ENCODE data around the gene DCTN3. TPM values are rescaled to one million over a fixed set of nuclear protein-coding genes. Genes with fewer than 3 reads are reported as not detected.

DCTN3 gene
- total and polyA plus RNA-seq, 2 donors (not counting 3 experiments of a cell fraction or from before 2014, with no cell fraction given) = 91.0 to 170 TPM

- intact Hi-C loops (cut with micrococcal nuclease) = no loop called here
- POLR2A ChIA-PET = no interaction called here
- Histone ChIP-seq H2AFZ (ENCODE audit: low read depth, low read length) (no peak overlapping the region), H3K27me3 (ENCODE audit: control insufficient read depth in 2 of 2, insufficient read depth in 2 of 2, low read length in 2 of 2) (peaks cover 2 to 10% of the 10 kb centered on the region in 2 experiments), H3K79me2 (ENCODE audit: control insufficient read depth, insufficient read depth, low read length) (no peaks in the 10 kb centered on the region), H3K4me3 (replicated peaks in 1 of 3; ENCODE audit: insufficient read depth in 1 of 3, low read depth in 1 of 3, low read length in 3 of 3) (no peak overlapping the region), H4K20me1 (replicated peaks; ENCODE audit: control insufficient read depth, extremely low read depth, insufficient read depth, low read length) (no peaks in the 10 kb centered on the region), H3K9ac (replicated peaks; ENCODE audit: extremely low read depth, insufficient read depth, low read length) (no peak overlapping the region), H3K36me3 (ENCODE audit: control insufficient read depth in 2 of 2, extremely low read depth in 1 of 2, insufficient read depth in 2 of 2, low read length in 2 of 2) (no peaks in the 10 kb centered on the region), H3K4me2 (ENCODE audit: insufficient read depth, low read length) (no peak overlapping the region), H3K4me1 (ENCODE audit: control insufficient read depth, extremely low read depth, insufficient read depth, low read length) (no peaks in the 10 kb centered on the region), H3K9me1 (replicated peaks; ENCODE audit: control insufficient read depth, extremely low read depth, insufficient read depth, low read length) (no peaks in the 10 kb centered on the region), H3K27ac (ENCODE audit: insufficient read depth, low read depth, low read length) (no peak overlapping the region), H3K9me3 (replicated peaks; ENCODE audit: control insufficient read depth, insufficient read depth, low read length) (no peaks in the 10 kb centered on the region)
- no peak for FAIRE-seq
- CTCF ChIA-PET = interaction anchor here (1.1 to 2.4 kb wide), 3 partner anchors 19 to 25 kb away, joined by 3 to 11 read pairs (median 5); no protein-coding TSS in a partner anchor
- no peak for DNase-seq (ENCODE audit: low read depth, low spot score)
- TF ChIP-seq GATA2 (IDR thresholded peaks at IDR 0.05; ENCODE audit: insufficient read depth, insufficient read length, low read depth, low read length) (no peak), MAX (IDR thresholded peaks at IDR 0.05; ENCODE audit: insufficient read depth, insufficient read length) (no peak)
- dilution Hi-C loops (cut with MboI; ENCODE audit: extremely low pct_ligation_motif_present, low sequenced_read_pairs) = no loop called here
- BruUV-seq (replicated peaks) = no TSS peak
Measured at GRCh38 chr9:34566972-34567371, 53.3 kb downstream of the DCTN3 start.

GRCh38 chr9:34566322-34566721, 54.0 kb downstream of the DCTN3 start:
- H3K4me1 ChIP-seq (ENCODE audit: control insufficient read depth, extremely low read depth, insufficient read depth, low read length) = no peaks in the 10 kb centered on the region
- dilution Hi-C loops (cut with MboI; ENCODE audit: extremely low pct_ligation_motif_present, low sequenced_read_pairs) = no loop called here
- ChIA-PET POLR2A (no interaction called here), CTCF (interaction anchor here (1.1 to 1.6 kb wide), 2 partner anchors 18 to 25 kb away, joined by 3 to 5 read pairs; no protein-coding TSS in a partner anchor)
- H2AFZ ChIP-seq (ENCODE audit: low read depth, low read length) = no peak overlapping the region
- no peak for FAIRE-seq
- intact Hi-C loops (cut with micrococcal nuclease) = no loop called here
- H3K79me2 ChIP-seq (ENCODE audit: control insufficient read depth, insufficient read depth, low read length) = no peaks in the 10 kb centered on the region
- H3K9ac ChIP-seq (replicated peaks; ENCODE audit: extremely low read depth, insufficient read depth, low read length) = no peak overlapping the region
- no peaks in the 10 kb centered on the region for H3K9me1 ChIP-seq (replicated peaks; ENCODE audit: control insufficient read depth, extremely low read depth, insufficient read depth, low read length)
- H3K4me3 ChIP-seq (replicated peaks in 1 of 3; ENCODE audit: insufficient read depth in 1 of 3, low read depth in 1 of 3, low read length in 3 of 3) = no peak overlapping the region
- H3K27me3 ChIP-seq (ENCODE audit: control insufficient read depth in 2 of 2, insufficient read depth in 2 of 2, low read length in 2 of 2) = peaks cover 2 to 10% of the 10 kb centered on the region in 2 experiments
- TF ChIP-seq FOS (IDR thresholded peaks at IDR 0.05; ENCODE audit: borderline replicate concordance, insufficient read depth, low read length) = no peak
- TF ChIP-seq CTCF (IDR thresholded peaks at IDR 0.05; ENCODE audit: extremely low read depth in 1 of 2, insufficient read depth in 1 of 2, low read depth in 1 of 2, low read length in 2 of 2) = no peak
- no peak for TF ChIP-seq POLR2AphosphoS5 (IDR thresholded peaks at IDR 0.05; ENCODE audit: insufficient read depth, low read depth, low read length)
- TF ChIP-seq GATA2 (IDR thresholded peaks at IDR 0.05; ENCODE audit: insufficient read depth, insufficient read length, low read depth, low read length) = no peak
- no peak for TF ChIP-seq JUN (IDR thresholded peaks at IDR 0.05; ENCODE audit: borderline replicate concordance, insufficient read depth, insufficient read length, low read depth)
- no peak for TF ChIP-seq MAX (IDR thresholded peaks at IDR 0.05; ENCODE audit: insufficient read depth, insufficient read length)
- TF ChIP-seq MYC (IDR thresholded peaks at IDR 0.05; ENCODE audit: low read depth, low read length) = no peak
- TF ChIP-seq POLR2A (IDR thresholded peaks at IDR 0.05; ENCODE audit: low read depth, low read length) = no peak
- TF ChIP-seq EZH2 (IDR thresholded peaks at IDR 0.05; ENCODE audit: borderline replicate concordance, low read depth, low read length, severe bottlenecking) = no peak
- H3K4me2 ChIP-seq (ENCODE audit: insufficient read depth, low read length) = no peak overlapping the region
- no peaks in the 10 kb centered on the region for H4K20me1 ChIP-seq (replicated peaks; ENCODE audit: control insufficient read depth, extremely low read depth, insufficient read depth, low read length)
- no peaks in the 10 kb centered on the region for H3K9me3 ChIP-seq (replicated peaks; ENCODE audit: control insufficient read depth, insufficient read depth, low read length)
- no TSS peak for BruUV-seq (replicated peaks)
- H3K36me3 ChIP-seq (ENCODE audit: control insufficient read depth in 2 of 2, extremely low read depth in 1 of 2, insufficient read depth in 2 of 2, low read length in 2 of 2) = no peaks in the 10 kb centered on the region
- DNase-seq (ENCODE audit: low read depth, low spot score) = no peak
- no peak overlapping the region for H3K27ac ChIP-seq (ENCODE audit: insufficient read depth, low read depth, low read length)
